ENCODE results near the gene SIK2. TPM values are rescaled to one million over a fixed set of nuclear protein-coding genes. Genes with fewer than 3 reads are reported as not detected.

Gene SIK2
- total RNA-seq, 1 donor from 2014 or later, result 8.2 TPM

- intact Hi-C loops (cut with DNase I), result no loop called here
- H3K27ac ChIP-seq, result peak overlapping the region; percentile 12 to 29
- H3K4me3 ChIP-seq, result no peak overlapping the region
- H3K9me3 ChIP-seq, result no peaks in the 10 kb centered on the region
- TF ChIP-seq CTCF (IDR thresholded peaks at IDR 0.05), result no peak
- H3K27me3 ChIP-seq, result no peaks in the 10 kb centered on the region
- DNase-seq (ENCODE audit: low spot score in 2 of 2), result no peak
- peaks cover 0 to 16% of the 10 kb centered on the region in 2 donors for H3K4me1 ChIP-seq
- peaks cover 36 to 58% of the 10 kb centered on the region in 2 donors for H3K36me3 ChIP-seq
Observed at GRCh38 chr11:111748035-111748804, 146.0 kb downstream of the SIK2 start.

- H3K4me1 ChIP-seq, result peaks cover 0 to 13% of the 10 kb centered on the region in 2 donors
- DNase-seq (ENCODE audit: low spot score in 2 of 2), result no peak
- H3K36me3 ChIP-seq, result peaks cover 49 to 63% of the 10 kb centered on the region in 2 donors
- no peak overlapping the region for H3K4me3 ChIP-seq
- no peaks in the 10 kb centered on the region for H3K9me3 ChIP-seq
- intact Hi-C loops (cut with DNase I), result no loop called here
- no peaks in the 10 kb centered on the region for H3K27me3 ChIP-seq
- H3K27ac ChIP-seq, result no peak overlapping the region
- TF ChIP-seq CTCF (IDR thresholded peaks at IDR 0.05), result no peak
Observed at GRCh38 chr11:111749646-111750045, 147.4 kb downstream of the SIK2 start.

GRCh38 chr11:111756097-111756496 lies 153.8 kb downstream of the SIK2 start:
- peaks cover 57 to 90% of the 10 kb centered on the region in 2 donors for H3K36me3 ChIP-seq
- H3K4me1 ChIP-seq, result no peaks in the 10 kb centered on the region
- H3K4me3 ChIP-seq, result no peak overlapping the region
- intact Hi-C loops (cut with DNase I), result no loop called here
- no peaks in the 10 kb centered on the region for H3K9me3 ChIP-seq
- no peak for DNase-seq (ENCODE audit: low spot score in 2 of 2)
- no peaks in the 10 kb centered on the region for H3K27me3 ChIP-seq
- TF ChIP-seq CTCF (IDR thresholded peaks at IDR 0.05), result no peak
- H3K27ac ChIP-seq, result no peak overlapping the region

- Histone ChIP-seq H3K9me3 (no peaks in the 10 kb centered on the region), H3K27ac (peak overlapping the region in 1 of 2 donors; percentile 18), H3K4me1 (peaks cover 0 to 8% of the 10 kb centered on the region in 2 donors), H3K36me3 (peaks cover 37 to 81% of the 10 kb centered on the region in 2 donors), H3K4me3 (no peak overlapping the region), H3K27me3 (no peaks in the 10 kb centered on the region)
- no peak for DNase-seq (ENCODE audit: low spot score in 2 of 2)
- TF ChIP-seq CTCF (IDR thresholded peaks at IDR 0.05), result no peak
- intact Hi-C loops (cut with DNase I), result no loop called here
Observed at GRCh38 chr11:111759376-111759775, 157.1 kb downstream of the SIK2 start.

- Histone ChIP-seq H3K36me3 (peaks cover 32 to 76% of the 10 kb centered on the region in 2 donors), H3K4me3 (no peak overlapping the region), H3K9me3 (no peaks in the 10 kb centered on the region), H3K27ac (peak overlapping the region in 1 of 2 donors; percentile 18), H3K4me1 (peaks cover 0 to 8% of the 10 kb centered on the region in 2 donors), H3K27me3 (no peaks in the 10 kb centered on the region)
- intact Hi-C loops (cut with DNase I), result loop anchor here (10.0 kb wide), 1 partner anchor 45 kb away; no protein-coding TSS in a partner anchor
- no peak for TF ChIP-seq CTCF (IDR thresholded peaks at IDR 0.05)
- DNase-seq (ENCODE audit: low spot score in 2 of 2), result no peak
Observed at GRCh38 chr11:111759778-111760407, 157.6 kb downstream of the SIK2 start.

All from ascending aorta (tissue), 2 donors.